Measurements from ENCODE around the gene DOK5. TPM values are rescaled to one million over a fixed set of nuclear protein-coding genes. Genes with fewer than 3 reads are reported as not detected.

The DOK5 gene
- total RNA-seq, 1 donor from 2014 or later = 14.3 TPM

DNA sequence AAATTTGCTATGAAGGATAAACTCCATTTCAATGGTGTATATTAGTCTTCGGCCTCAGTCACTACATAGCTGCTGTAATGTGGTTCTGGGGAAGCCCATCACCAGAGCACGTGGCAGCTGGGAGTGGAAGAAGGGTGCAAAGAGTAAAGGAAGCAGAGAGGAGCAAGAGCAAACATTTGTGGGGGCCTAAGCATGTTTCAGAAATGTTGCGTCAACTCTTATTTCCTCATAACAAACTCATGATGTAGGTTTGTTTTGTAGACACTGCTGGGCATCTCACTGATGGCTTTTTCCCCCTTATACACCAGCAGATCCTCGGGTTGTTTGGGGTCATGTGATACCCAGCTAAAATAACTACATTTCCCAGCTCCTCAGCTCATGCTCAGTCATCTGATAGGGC lies 37.3 kb downstream of the DOK5 start:
- intact Hi-C loops (cut with micrococcal nuclease) = no loop called here
- no peaks in the 10 kb centered on the region for H3K36me3 ChIP-seq

GRCh38 chr20:54514028-54514607 lies 38.7 kb downstream of the DOK5 start:
- no peaks in the 10 kb centered on the region for H3K27me3 ChIP-seq (ENCODE audit: low read depth)
- intact Hi-C loops (cut with micrococcal nuclease) = no loop called here
- no peak overlapping the region for H3K27ac ChIP-seq (replicated peaks)
- peaks cover 11% of the 10 kb centered on the region for H3K9me3 ChIP-seq (replicated peaks)
- H3K36me3 ChIP-seq = no peaks in the 10 kb centered on the region
- no peak for DNase-seq
- H3K4me3 ChIP-seq = no peak overlapping the region
- no peaks in the 10 kb centered on the region for H3K4me1 ChIP-seq
- no peak for TF ChIP-seq CTCF (IDR thresholded peaks at IDR 0.05; ENCODE audit: borderline replicate concordance)

More for the DNA sequence above, 37.3 kb downstream of the DOK5 start:
- H3K27me3 ChIP-seq (ENCODE audit: low read depth) = no peaks in the 10 kb centered on the region
- no peak for DNase-seq
- no peak for TF ChIP-seq CTCF (IDR thresholded peaks at IDR 0.05; ENCODE audit: borderline replicate concordance)
- peaks cover 11% of the 10 kb centered on the region for H3K9me3 ChIP-seq (replicated peaks)
- H3K4me1 ChIP-seq = no peaks in the 10 kb centered on the region
- no peak overlapping the region for H3K27ac ChIP-seq (replicated peaks)
- no peak overlapping the region for H3K4me3 ChIP-seq

GRCh38 chr20:54515793-54516628 lies 40.6 kb downstream of the DOK5 start:
- Histone ChIP-seq H3K27me3 (ENCODE audit: low read depth) (no peaks in the 10 kb centered on the region), H3K9me3 (replicated peaks) (peaks cover 11% of the 10 kb centered on the region), H3K4me1 (no peaks in the 10 kb centered on the region), H3K4me3 (no peak overlapping the region), H3K27ac (replicated peaks) (no peak overlapping the region), H3K36me3 (no peaks in the 10 kb centered on the region)
- no peak for DNase-seq
- intact Hi-C loops (cut with micrococcal nuclease) = no loop called here
- no peak for TF ChIP-seq CTCF (IDR thresholded peaks at IDR 0.05; ENCODE audit: borderline replicate concordance)

DNA sequence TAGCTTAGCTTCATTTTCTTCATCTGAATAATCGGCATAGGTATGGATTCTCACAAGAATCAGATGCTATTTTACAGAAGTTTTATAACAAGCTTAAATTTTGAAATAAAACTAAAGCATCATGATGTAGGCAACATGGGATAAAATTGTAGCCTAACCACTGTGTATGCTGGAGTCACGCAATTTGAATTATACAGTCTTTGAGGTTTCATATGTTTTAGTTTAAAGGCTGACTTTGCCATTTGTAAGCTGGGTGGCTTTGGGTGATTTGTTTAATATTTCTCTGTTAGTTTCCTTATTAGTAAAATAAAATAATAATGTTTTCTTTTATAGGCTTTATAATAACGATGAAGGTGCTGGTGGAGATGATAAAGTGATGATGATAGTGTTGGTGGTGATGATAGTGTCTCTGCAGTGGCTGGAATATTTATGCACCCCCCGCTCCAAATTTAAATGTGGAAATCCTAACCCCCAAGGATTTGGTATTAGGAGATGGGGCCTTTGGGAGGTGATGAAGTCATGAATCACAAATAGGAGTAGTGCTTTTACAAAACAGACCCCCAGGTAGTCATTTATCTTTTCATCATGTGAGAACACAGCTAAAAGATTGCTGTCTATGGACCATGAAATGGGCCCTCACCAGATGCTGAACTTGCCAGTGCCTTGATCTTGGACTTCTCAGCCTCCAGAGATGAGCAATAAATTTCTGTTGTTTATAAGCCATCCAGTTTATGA lies 42.0 kb downstream of the DOK5 start:
- no peak overlapping the region for H3K4me3 ChIP-seq
- intact Hi-C loops (cut with micrococcal nuclease) = no loop called here
- H3K27me3 ChIP-seq (ENCODE audit: low read depth) = no peaks in the 10 kb centered on the region
- no peak for DNase-seq
- no peaks in the 10 kb centered on the region for H3K36me3 ChIP-seq
- no peaks in the 10 kb centered on the region for H3K4me1 ChIP-seq
- peaks cover 8% of the 10 kb centered on the region for H3K9me3 ChIP-seq (replicated peaks)
- no peak for TF ChIP-seq CTCF (IDR thresholded peaks at IDR 0.05; ENCODE audit: borderline replicate concordance)
- H3K27ac ChIP-seq (replicated peaks) = no peak overlapping the region

GRCh38 chr20:54524849-54525248 lies 49.5 kb downstream of the DOK5 start:
- intact Hi-C loops (cut with micrococcal nuclease) = no loop called here
- no peaks in the 10 kb centered on the region for H3K9me3 ChIP-seq (replicated peaks)
- no peak for DNase-seq
- H3K36me3 ChIP-seq = no peaks in the 10 kb centered on the region
- no peak overlapping the region for H3K4me3 ChIP-seq
- H3K27me3 ChIP-seq (ENCODE audit: low read depth) = no peaks in the 10 kb centered on the region
- peak overlapping the region; percentile 56 for H3K27ac ChIP-seq (replicated peaks)
- peaks cover 29% of the 10 kb centered on the region for H3K4me1 ChIP-seq
- no peak for TF ChIP-seq CTCF (IDR thresholded peaks at IDR 0.05; ENCODE audit: borderline replicate concordance)

Data from left ventricle myocardium inferior (tissue), 1 donor.